ENCODE data around the gene PDS5B. TPM values are rescaled to one million over a fixed set of nuclear protein-coding genes. Genes with fewer than 3 reads are reported as not detected.
"Not testable (repeated sequence)": the region's sequence is repeated elsewhere in the genome, so short reads cannot be mapped to it uniquely, and the experiment has no call there.

The PDS5B gene
- total and polyA plus RNA-seq, 10 of the 15 experiments (the other 5 are each of a cell fraction or from before 2014, with no cell fraction given), result 15.4 to 55.3 (median 30.7) TPM

DNA sequence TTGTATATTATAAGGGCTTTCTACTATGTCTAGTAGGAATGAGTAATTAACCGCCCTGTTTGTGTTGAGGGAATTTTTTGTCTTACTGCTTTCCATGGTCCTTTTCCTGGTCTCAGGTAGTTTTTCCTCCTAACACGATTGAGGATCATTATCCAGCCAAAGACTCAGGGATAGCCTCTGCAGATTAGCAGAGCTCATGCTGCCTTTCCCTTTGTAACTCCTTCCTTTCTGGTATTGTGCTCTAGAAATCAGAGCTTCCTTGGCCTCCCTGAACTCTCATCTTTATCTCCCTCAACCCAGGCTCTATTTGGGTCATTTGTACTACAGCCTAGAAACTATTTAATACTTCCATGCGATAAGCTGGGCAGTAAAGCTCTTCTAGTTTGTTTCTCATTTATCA is 142.1 kb downstream of the PDS5B start:
- Histone ChIP-seq H3K9me3 (replicated peaks; ENCODE audit: control insufficient read depth, insufficient read depth, low read length) (peaks cover 2% of the 10 kb centered on the region; the same call in 2 of the 3 replicates), H4K20me1 (ENCODE audit: control insufficient read depth, insufficient read depth) (no peaks in the 10 kb centered on the region), H3K27me3 (replicated peaks in 1 of 2; ENCODE audit: control insufficient read depth in 2 of 2, insufficient read depth in 2 of 2, low read length in 1 of 2) (no peaks in the 10 kb centered on the region), H3K27ac (ENCODE audit: control insufficient read depth, insufficient read depth) (no peak overlapping the region), H3K9ac (ENCODE audit: control insufficient read depth, insufficient read depth, low read length) (no peak overlapping the region), H3K4me3 (no peak overlapping the region), H3K4me2 (ENCODE audit: control insufficient read depth, insufficient read depth) (no peak overlapping the region), H3K4me1 (ENCODE audit: control insufficient read depth, insufficient read depth, low read length) (no peaks in the 10 kb centered on the region), H3K36me3 (ENCODE audit: control insufficient read depth in 2 of 2, insufficient read depth in 2 of 2, low read length in 1 of 2) (peaks cover 1 to 3% of the 10 kb centered on the region in 2 experiments; a peak in 2 of 4 replicates), H3K79me2 (ENCODE audit: control insufficient read depth, insufficient read depth, low read length) (peaks cover 2% of the 10 kb centered on the region), H2AFZ (ENCODE audit: control insufficient read depth, low read depth, low read length) (no peak overlapping the region)
- FAIRE-seq (no peak), ATAC-seq (no peak), DNase-seq (ENCODE audit: low read depth, low spot score) (no peak)
- 67% methylated on average over 3 of the region's 3 CpGs for WGBS (ENCODE audit: insufficient coverage, insufficient replicate concordance, low lambda C conversion rate, missing lambda C conversion rate)
- SMC1A ChIA-PET (ENCODE audit: uncharacterized antibody, unreplicated experiment), result interaction anchor here (1.1 kb wide), 1 partner anchor 8 kb away, joined by 4 read pairs; no protein-coding TSS in a partner anchor
- CTCF ChIA-PET, result interaction anchor here (1.4 kb wide), 1 partner anchor 141 kb away, joined by 3 read pairs; no protein-coding TSS in a partner anchor
- TF ChIP-seq TARDBP (IDR thresholded peaks at IDR 0.05; ENCODE audit: borderline replicate concordance), result no peak
- no peak for TF ChIP-seq EED (IDR thresholded peaks at IDR 0.05; ENCODE audit: low read depth)
- TF ChIP-seq SPI1 (IDR thresholded peaks at IDR 0.05; ENCODE audit: borderline replicate concordance, insufficient read depth, low read depth, low read length), result no peak
- TF ChIP-seq CBFB (IDR thresholded peaks at IDR 0.05; ENCODE audit: low read depth), result no peak
- no peak for TF ChIP-seq MTA3 (IDR thresholded peaks at IDR 0.05; ENCODE audit: borderline replicate concordance, low read length)
- TF ChIP-seq TBL1XR1 (IDR thresholded peaks at IDR 0.05; ENCODE audit: low read depth, low read length), result no peak
- POLR2A ChIA-PET, result no interaction called here
- in situ Hi-C loops (cut with MboI) (no loop called here), intact Hi-C loops (cut with micrococcal nuclease; ENCODE audit: unreplicated experiment) (no loop called here)
- RAD21 ChIA-PET (ENCODE audit: unreplicated experiment), result interaction anchor here (1.4 kb wide), 1 partner anchor 9 kb away, joined by 4 read pairs; no protein-coding TSS in a partner anchor
- no TSS peak for BruUV-seq (replicated peaks)

DNA sequence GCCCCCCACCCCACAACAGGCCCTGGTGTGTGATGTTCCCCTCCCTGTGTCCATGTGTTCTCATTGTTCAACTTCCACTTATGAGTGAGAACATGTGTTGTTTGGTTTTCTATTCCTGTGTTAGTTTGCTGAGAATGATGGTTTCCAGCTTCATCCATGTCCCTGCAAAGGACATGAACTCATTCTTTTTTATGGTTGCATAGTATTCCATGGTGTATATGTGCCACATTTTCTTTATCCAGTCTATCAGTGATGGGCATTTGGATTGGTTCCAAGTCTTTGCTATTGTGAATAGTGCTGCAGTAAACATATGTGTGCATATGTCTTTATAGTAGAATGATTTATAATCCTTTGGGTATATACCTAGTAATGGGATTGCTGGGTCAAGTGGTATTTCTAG is 142.8 kb downstream of the PDS5B start:
- not testable (repeated sequence) for H2AFZ ChIP-seq (ENCODE audit: control insufficient read depth, low read depth, low read length)

More for the DNA sequence above, 142.8 kb downstream of the PDS5B start:
- DNase-seq (ENCODE audit: low read depth, low spot score); H3K27me3 ChIP-seq (replicated peaks in 1 of 2; ENCODE audit: control insufficient read depth in 2 of 2, insufficient read depth in 2 of 2, low read length in 1 of 2); H3K4me2 ChIP-seq (ENCODE audit: control insufficient read depth, insufficient read depth); in situ Hi-C loops (cut with MboI); intact Hi-C loops (cut with micrococcal nuclease; ENCODE audit: unreplicated experiment); H3K4me3 ChIP-seq; H3K9ac ChIP-seq (ENCODE audit: control insufficient read depth, insufficient read depth, low read length); BruUV-seq (replicated peaks); H4K20me1 ChIP-seq (ENCODE audit: control insufficient read depth, insufficient read depth); H3K36me3 ChIP-seq (ENCODE audit: control insufficient read depth in 2 of 2, insufficient read depth in 2 of 2, low read length in 1 of 2); FAIRE-seq; H3K27ac ChIP-seq (ENCODE audit: control insufficient read depth, insufficient read depth); POLR2A ChIA-PET; H3K4me1 ChIP-seq (ENCODE audit: control insufficient read depth, insufficient read depth, low read length); H3K79me2 ChIP-seq (ENCODE audit: control insufficient read depth, insufficient read depth, low read length); H3K9me3 ChIP-seq (replicated peaks; ENCODE audit: control insufficient read depth, insufficient read depth, low read length); ATAC-seq: not testable (repeated sequence)
- RAD21 ChIA-PET (ENCODE audit: unreplicated experiment), result interaction anchor here (1.4 kb wide), 1 partner anchor 8 kb away, joined by 4 read pairs; no protein-coding TSS in a partner anchor
- CTCF ChIA-PET, result interaction anchor here (1.4 kb wide), 1 partner anchor 142 kb away, joined by 3 read pairs; no protein-coding TSS in a partner anchor
- SMC1A ChIA-PET (ENCODE audit: uncharacterized antibody, unreplicated experiment), result interaction anchor here (1.1 kb wide), 1 partner anchor 8 kb away, joined by 4 read pairs; no protein-coding TSS in a partner anchor

All from GM12878 (cell line).